Mesodermal cell (in vitro differentiated cells): ENCODE results near the gene CYP2D6.
"Not testable (repeated sequence)": the region's sequence is repeated elsewhere in the genome, so short reads cannot be mapped to it uniquely, and the experiment has no call there.

Experiments used
- H3K27ac ChIP-seq: 2 replicates; pipeline ENCODE4 v1.7.0; 2013; ENCODE audit warnings: mild to moderate bottlenecking, low read depth, low read length, moderate library complexity; ENCODE audit not compliant: severe bottlenecking
- H3K36me3 ChIP-seq: 2 replicates; pipeline ENCODE4 v1.7.1; 2013; ENCODE audit warnings: mild to moderate bottlenecking, low read length, moderate library complexity; ENCODE audit not compliant: control insufficient read depth, insufficient read depth
- H3K4me1 ChIP-seq: one replicate; pipeline ENCODE4 v1.7.1; 2013; ENCODE audit warnings: mild to moderate bottlenecking, low read length; ENCODE audit not compliant: insufficient read depth, control insufficient read depth, poor library complexity, severe bottlenecking
- H3K4me3 ChIP-seq: 2 replicates; pipeline ENCODE4 v1.7.0; 2013; ENCODE audit warnings: low read length, control low read depth, mild to moderate bottlenecking; ENCODE audit not compliant: insufficient read depth, poor library complexity, severe bottlenecking; ENCODE audit errors: extremely low read depth
- H3K9me3 ChIP-seq: 2 replicates; pipeline ENCODE4 v1.7.1; 2013; ENCODE audit warnings: mild to moderate bottlenecking, low read length, moderate library complexity; ENCODE audit not compliant: control insufficient read depth
- WGBS, 2 experiments: methylation state at CpG; one replicate each; pipeline ENCODE4 v1.1.5; 2013; ENCODE audit warnings: missing lambda C conversion rate in 2 of 2; ENCODE audit not compliant: insufficient coverage in 2 of 2; 5-methylcytosine and 5-hydroxymethylcytosine counted together

CYP2D6 gene

DNA sequence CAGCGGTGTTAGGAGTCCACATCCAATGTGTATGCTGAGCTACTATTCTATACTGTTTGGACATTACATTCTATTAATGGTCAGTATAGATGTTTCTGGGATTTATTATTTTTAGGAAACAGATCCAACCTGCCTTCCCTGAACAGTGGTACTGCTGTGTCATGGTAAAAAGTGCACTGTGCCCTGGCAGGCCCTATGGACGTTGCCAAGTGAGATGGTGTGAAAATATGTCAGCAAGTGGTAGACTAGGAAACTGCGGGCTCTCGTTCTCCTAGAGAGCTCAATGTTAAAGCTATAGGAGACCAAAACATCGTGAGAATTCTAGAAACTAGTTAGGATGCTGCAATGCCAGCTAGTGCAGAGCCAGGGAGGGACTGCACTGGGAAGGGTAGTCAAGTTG lies 26.0 kb upstream of the CYP2D6 start:
- H3K27ac ChIP-seq, result no peak overlapping the region
- peaks cover 56% of the 10 kb centered on the region for H3K36me3 ChIP-seq
- WGBS, 2 experiments, result 86 to 94% methylated on average over 1 to 4 of the region's 5 CpGs
- H3K4me3 ChIP-seq, result no peak overlapping the region
- peaks cover 2% of the 10 kb centered on the region for H3K4me1 ChIP-seq
- H3K9me3 ChIP-seq, result no peaks in the 10 kb centered on the region

DNA sequence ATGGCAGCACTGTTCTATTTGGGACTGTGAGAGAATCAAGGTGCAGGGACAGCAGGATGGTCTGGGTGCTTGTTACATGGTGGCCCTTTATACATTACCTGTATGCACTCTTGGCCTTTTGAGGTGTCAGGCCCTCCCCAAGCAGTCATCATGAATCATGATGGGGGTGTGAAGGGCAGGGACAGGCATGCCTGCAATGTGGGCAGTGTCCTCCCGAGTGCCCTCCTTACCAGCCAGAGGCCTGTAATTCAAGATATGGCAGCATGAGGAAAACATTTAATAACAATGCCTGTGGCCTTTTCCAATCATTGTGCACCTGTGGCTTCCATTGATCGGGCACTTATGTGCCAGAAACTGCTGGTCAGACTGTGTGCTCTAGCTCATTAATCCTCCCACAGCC lies 25.5 kb upstream of the CYP2D6 start:
- Histone ChIP-seq H3K4me3 (no peak overlapping the region), H3K9me3 (no peaks in the 10 kb centered on the region), H3K27ac (no peak overlapping the region), H3K4me1 (no peaks in the 10 kb centered on the region), H3K36me3 (peaks cover 58% of the 10 kb centered on the region)
- 90 to 95% methylated on average over 2 of the region's 2 CpGs for WGBS, 2 experiments

DNA sequence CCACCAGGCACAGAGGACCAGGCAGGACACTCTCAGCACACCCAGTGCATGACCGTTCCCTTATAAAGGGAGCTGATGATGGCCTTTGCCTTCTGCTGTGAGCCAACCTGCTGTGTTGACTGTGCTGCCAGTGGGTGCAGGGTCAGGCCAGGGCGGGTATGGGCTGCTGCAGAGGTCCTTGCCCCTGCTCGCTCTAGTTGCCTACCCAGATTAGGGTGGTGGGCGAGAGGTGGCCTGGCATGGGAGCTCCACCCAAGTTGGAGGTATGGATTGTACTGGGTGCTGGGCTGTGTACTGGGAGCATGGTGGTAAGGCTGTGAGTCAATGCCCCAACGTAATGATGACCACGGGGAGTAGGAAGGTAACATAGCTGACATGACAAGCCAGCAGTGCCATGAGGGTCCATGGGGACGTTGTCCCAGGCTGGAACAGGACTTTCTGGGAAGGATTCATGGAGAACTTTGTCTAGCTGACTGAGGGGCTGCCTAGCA lies 24.5 kb upstream of the CYP2D6 start:
- Histone ChIP-seq H3K9me3 (no peaks in the 10 kb centered on the region), H3K36me3 (peaks cover 61% of the 10 kb centered on the region), H3K27ac (no peak overlapping the region), H3K4me3 (no peak overlapping the region), H3K4me1 (no peaks in the 10 kb centered on the region)
- 97 to 99% methylated on average over 6 to 7 of the region's 7 CpGs for WGBS, 2 experiments

DNA sequence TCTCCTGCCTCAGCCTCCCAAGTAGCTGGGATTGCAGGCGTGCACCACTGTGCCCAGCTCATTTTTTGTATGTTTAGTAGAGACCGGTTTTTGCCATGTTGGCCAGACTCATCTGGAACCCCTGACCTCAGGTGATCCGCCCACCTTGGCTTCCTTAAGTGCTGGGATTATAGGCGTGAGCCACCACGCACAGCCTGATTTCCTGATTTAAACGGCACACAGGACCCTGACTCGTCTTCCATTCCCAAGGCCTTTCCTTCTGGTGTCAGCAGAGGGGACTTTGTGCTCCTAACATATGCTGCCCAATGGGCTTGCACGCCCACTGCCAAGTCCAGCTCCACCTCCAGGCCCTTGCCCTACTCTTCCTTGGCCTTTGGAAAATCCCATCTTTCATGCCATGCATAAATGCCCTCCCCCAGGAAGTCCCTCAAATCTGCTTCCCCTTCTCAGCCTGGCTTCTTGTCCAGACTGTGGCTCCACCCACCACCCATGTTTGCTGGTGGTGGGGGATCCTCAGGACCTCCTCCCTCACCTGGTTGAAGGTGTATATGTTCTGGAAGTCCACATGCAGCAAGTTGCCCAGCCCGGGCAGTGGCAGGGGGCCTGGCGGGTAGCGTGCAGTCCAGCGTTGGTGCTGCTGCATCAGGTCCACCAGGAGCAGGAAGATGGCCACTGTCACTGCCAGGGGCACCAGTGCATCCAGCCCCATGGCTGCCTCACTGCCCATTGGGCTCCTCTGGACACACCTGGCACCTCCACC lies 23.9 kb upstream of the CYP2D6 start:
- Histone ChIP-seq H3K4me1 (no peaks in the 10 kb centered on the region), H3K27ac (no peak overlapping the region), H3K9me3 (no peaks in the 10 kb centered on the region), H3K4me3 (no peak overlapping the region), H3K36me3 (peaks cover 57% of the 10 kb centered on the region)
- 93 to 94% methylated on average over 12 of the region's 12 CpGs for WGBS, 2 experiments

DNA sequence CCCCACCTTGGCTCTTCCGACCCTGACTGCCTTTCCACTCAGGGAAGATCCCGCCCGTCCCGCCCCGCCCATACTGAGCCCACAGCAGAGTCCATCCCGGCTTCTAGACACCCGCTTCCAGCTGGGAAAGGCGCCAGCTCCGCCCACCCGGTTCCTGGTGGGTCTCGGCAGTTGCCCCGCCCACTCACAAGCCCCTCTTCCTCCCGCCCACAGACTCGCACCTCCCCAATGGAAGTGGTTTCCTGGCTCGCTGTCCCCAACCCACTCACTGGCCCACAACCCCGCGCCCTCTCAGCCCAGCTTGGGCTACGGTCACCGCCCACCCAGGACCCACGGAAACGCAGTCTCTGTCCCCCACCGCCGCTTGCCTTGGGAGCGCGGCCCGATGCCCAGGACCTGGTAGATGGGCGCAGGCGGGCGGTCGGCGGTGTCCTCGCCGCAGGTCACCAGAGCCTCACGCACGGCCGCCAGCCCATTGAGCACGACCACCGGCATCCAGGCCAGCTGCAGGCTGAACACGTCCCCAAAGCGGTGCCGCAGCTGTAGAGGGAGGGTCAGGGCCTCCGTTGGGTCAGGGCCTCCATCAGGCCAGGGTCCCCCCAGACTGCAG lies 22.2 kb upstream of the CYP2D6 start:
- H3K4me3 ChIP-seq, result no peak overlapping the region
- H3K4me1 ChIP-seq, result no peaks in the 10 kb centered on the region
- no peaks in the 10 kb centered on the region for H3K9me3 ChIP-seq
- no peak overlapping the region for H3K27ac ChIP-seq
- whole genome bisulfite sequencing, 2 experiments, result 96 to 98% methylated on average over 26 to 39 of the region's 42 CpGs
- H3K36me3 ChIP-seq, result peaks cover 42% of the 10 kb centered on the region

DNA sequence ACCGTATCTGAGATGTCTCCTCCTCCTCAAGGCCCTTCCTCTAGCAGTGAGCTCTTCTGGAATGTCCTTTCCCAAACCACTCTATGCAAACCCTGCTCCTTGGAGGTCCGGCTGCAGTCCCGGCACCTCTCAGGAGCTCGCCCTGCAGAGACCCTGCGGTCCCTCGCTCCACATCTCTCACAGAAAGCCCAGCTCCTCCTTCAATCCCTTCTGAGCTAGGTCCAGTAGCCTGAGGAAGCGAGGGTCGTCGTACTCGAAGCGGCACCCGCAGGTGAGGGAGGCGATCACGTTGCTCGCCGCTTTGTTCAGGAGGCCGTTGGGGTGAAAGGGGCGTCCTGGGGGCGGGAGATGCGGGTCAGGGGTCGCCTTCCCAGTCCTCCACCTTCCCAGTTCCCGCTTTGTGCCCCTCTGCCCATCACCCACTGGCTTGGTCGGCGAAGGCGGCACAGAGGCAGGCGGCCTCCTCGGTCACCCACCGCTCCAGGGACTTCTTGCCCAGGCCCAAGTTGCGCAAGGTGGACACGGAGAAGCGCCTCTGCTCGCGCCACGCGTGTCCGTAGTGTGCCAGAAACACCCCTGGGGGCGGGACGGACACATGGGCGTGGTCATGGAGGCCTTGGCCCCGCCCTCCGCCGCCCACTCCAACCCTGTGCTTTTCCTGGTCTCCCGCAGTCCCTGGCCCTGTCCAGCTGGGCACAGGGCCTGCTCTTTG lies 21.5 kb upstream of the CYP2D6 start:
- WGBS, 2 experiments, result 95 to 96% methylated on average over 41 to 43 of the region's 43 CpGs
- no peak overlapping the region for H3K4me3 ChIP-seq
- H3K4me1 ChIP-seq, result no peaks in the 10 kb centered on the region
- H3K36me3 ChIP-seq, result peaks cover 35% of the 10 kb centered on the region
- no peaks in the 10 kb centered on the region for H3K9me3 ChIP-seq
- no peak overlapping the region for H3K27ac ChIP-seq

DNA sequence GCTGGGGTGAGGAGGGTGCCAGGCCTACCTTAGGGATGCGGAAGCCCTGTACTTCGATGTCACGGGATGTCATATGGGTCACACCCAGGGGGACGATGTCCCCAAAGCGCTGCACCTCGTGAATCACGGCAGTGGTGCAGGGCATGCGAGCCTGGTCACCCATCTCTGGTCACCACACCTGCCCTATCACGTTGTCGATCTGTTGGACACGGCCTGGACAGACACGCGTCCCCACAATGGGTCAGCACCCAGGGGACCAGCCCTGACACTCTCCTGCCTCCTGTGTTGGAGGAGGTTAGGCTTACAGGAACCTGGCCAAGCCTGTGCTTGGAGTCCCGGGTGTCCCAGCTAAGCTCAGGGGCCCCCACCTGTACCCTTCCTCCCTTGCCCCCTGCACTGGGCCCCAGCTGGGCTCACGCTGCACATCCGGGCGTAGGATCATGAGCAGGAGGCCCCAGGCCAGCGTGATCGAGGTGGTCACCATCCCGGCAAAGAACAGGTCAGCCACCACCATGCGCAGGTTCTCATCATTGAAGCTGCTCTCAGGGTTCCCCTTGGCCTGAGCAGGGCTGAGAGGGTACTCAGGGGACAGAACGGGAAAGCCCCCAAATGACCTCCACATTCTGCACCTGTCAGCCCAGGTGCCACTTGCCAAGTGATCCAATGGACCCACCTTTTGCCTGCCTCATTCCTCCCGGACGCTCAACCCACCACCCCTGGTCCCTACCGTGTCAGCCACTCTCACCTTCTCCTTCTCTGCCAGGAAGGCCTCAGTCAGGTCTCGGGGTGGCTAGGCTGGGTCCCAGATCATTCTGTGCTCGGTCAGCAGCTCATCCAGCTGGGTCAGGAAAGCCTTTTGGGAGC lies 20.3 kb upstream of the CYP2D6 start:
- no peak overlapping the region for H3K4me3 ChIP-seq
- H3K36me3 ChIP-seq, result peaks cover 27% of the 10 kb centered on the region
- H3K9me3 ChIP-seq, result no peaks in the 10 kb centered on the region
- H3K27ac ChIP-seq, result no peak overlapping the region
- WGBS, 2 experiments, result 95 to 97% methylated on average over 20 to 22 of the region's 27 CpGs
- no peaks in the 10 kb centered on the region for H3K4me1 ChIP-seq

DNA sequence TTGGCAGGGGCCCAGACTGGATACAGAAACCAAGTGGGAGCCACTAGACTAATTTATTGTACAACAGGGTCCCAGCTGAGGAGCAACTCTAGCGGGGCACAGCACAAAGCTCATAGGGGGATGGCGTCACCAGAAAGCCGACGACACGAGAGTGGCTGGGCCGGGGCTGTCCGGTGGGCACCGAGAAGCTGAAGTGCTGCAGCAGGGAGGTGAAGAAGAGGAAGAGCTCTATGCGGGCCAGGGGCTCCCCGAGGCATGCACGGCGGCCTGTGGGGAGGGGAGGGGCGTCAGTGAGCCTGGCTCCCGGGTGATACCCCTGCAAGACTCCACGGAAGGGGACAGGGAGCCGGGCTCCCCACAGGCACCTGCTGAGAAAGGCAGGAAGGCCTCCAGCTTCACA lies 19.2 kb upstream of the CYP2D6 start:
- 98 to 100% methylated on average over 5 to 6 of the region's 16 CpGs for WGBS, 2 experiments
- peaks cover 15% of the 10 kb centered on the region for H3K36me3 ChIP-seq
- H3K27ac ChIP-seq, H3K4me1 ChIP-seq, H3K4me3 ChIP-seq, H3K9me3 ChIP-seq: not testable (repeated sequence)

DNA sequence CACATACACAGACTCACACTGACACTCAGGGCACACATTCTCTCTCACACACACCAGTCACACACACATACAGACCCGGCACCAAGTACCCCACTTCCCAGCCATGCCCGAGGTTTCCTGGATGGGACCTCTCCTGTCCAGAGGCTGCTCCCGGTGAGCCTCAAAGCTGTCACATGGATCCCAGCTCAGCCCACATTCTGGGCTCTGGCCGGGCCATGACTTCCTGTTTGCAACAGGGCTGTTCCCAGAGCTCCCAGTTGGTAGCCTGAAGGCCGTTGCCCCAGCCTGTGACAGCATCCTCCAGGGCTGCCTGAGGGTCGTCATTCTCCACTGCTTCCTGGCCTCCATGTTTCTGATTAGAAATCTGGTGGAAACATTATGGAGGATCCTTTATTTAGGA lies 14.6 kb upstream of the CYP2D6 start:
- no peak overlapping the region for H3K4me3 ChIP-seq

More for the DNA sequence above, 14.6 kb upstream of the CYP2D6 start:
- H3K27ac ChIP-seq, result no peak overlapping the region
- 62 to 72% methylated on average over 5 to 6 of the region's 6 CpGs for WGBS, 2 experiments
- H3K4me1 ChIP-seq, result no peaks in the 10 kb centered on the region
- H3K36me3 ChIP-seq, result no peaks in the 10 kb centered on the region
- no peaks in the 10 kb centered on the region for H3K9me3 ChIP-seq
